Activated T-helper 2 cell treated with anti-CD3 and anti-CD28 coated beads, Interferon-gamma antibody, Interleukin-2, Interleukin-4, amounts not matched to agents 10 μg/mL and 5 μg/mL and 100 μg/mL, durations not matched to agents 14 hours and 24 hours and 36 hours (primary cell): Measurements from ENCODE around the gene CREB3. TPM values are rescaled to one million over a fixed set of nuclear protein-coding genes. Genes with fewer than 3 reads are reported as not detected.

Experiments used
- DNase-seq: peaks from one replicate; pipeline ENCODE4 v3.0.0; 2021; ENCODE audit warnings: low spot score
- H3K27ac Mint-ChIP-seq: one replicate; pipeline ENCODE4 v1.8.0; 2021; ENCODE audit warnings: mixed read lengths
- H3K27me3 Mint-ChIP-seq: one replicate; pipeline ENCODE4 v1.8.0; 2021; ENCODE audit warnings: low read depth, mixed read lengths
- H3K36me3 Mint-ChIP-seq: one replicate; pipeline ENCODE4 v1.8.0; 2021; ENCODE audit warnings: low read depth, mixed read lengths
- H3K4me1 Mint-ChIP-seq: one replicate; pipeline ENCODE4 v1.8.0; 2021; ENCODE audit warnings: low read depth, mixed read lengths
- H3K4me3 Mint-ChIP-seq: one replicate; pipeline ENCODE4 v1.8.0; 2021; ENCODE audit warnings: low read depth, mild to moderate bottlenecking, moderate library complexity, mixed read lengths
- H3K9me3 Mint-ChIP-seq: one replicate; pipeline ENCODE4 v1.8.0; 2021; ENCODE audit warnings: mixed read lengths
- intact Hi-C: fragments of 100-400 bp; cut with micrococcal nuclease; formaldehyde crosslinking; loops from one replicate; pipeline ENCODE4 v1.15.1; 2023
- total RNA-seq: library from RNA; stranded (reverse); gene quantifications from 2 replicates; pipeline ENCODE4 v1.2.3, GENCODE V29; 2022

The CREB3 gene
- total RNA-seq, 1 donor from 2014 or later: 34.5 TPM

GRCh38 chr9:35778496-35778895 is 46.0 kb downstream of the CREB3 start:
- H3K27ac Mint-ChIP-seq: no peak overlapping the region
- H3K4me1 Mint-ChIP-seq: peaks cover 11% of the 10 kb centered on the region
- no peaks in the 10 kb centered on the region for H3K9me3 Mint-ChIP-seq
- H3K27me3 Mint-ChIP-seq: no peaks in the 10 kb centered on the region
- H3K4me3 Mint-ChIP-seq: no peak overlapping the region
- H3K36me3 Mint-ChIP-seq: peaks cover 18% of the 10 kb centered on the region
- intact Hi-C loops: no loop called here
- DNase-seq: no peak

GRCh38 chr9:35781066-35781465 is 48.6 kb downstream of the CREB3 start:
- H3K4me1 Mint-ChIP-seq: peaks cover 1% of the 10 kb centered on the region
- intact Hi-C loops: no loop called here
- no peak overlapping the region for H3K4me3 Mint-ChIP-seq
- no peak for DNase-seq
- no peaks in the 10 kb centered on the region for H3K27me3 Mint-ChIP-seq
- no peaks in the 10 kb centered on the region for H3K9me3 Mint-ChIP-seq
- no peak overlapping the region for H3K27ac Mint-ChIP-seq
- peaks cover 31% of the 10 kb centered on the region for H3K36me3 Mint-ChIP-seq

- Mint-ChIP-seq H3K27ac (no peak overlapping the region), H3K4me1 (no peaks in the 10 kb centered on the region), H3K27me3 (no peaks in the 10 kb centered on the region), H3K4me3 (no peak overlapping the region), H3K36me3 (peaks cover 41% of the 10 kb centered on the region), H3K9me3 (no peaks in the 10 kb centered on the region)
- DNase-seq: no peak
- intact Hi-C loops: no loop called here
Measured at GRCh38 chr9:35783418-35783817, 51.0 kb downstream of the CREB3 start.

Other genes starting within 250 kb of the CREB3 start
- 5.9 and 6.7 TPM in 2 replicates for gene RUSC2, start 242.6 kb upstream of the CREB3 start, total RNA-seq
- 44.5 and 48.0 TPM in 2 replicates for gene TESK1, start 127.4 kb upstream of the CREB3 start, total RNA-seq
- 11.3 and 11.4 TPM in 2 replicates for gene CD72, start 114.3 kb upstream of the CREB3 start, total RNA-seq
- 90.2 and 92.1 TPM in 2 replicates for gene SIT1, start 81.7 kb upstream of the CREB3 start, total RNA-seq
- gene RMRP, start 74.6 kb upstream of the CREB3 start, total RNA-seq: 5,290 and 6,583 TPM in 2 replicates
- gene CCDC107, start 74.4 kb upstream of the CREB3 start, total RNA-seq: 23.0 TPM in 2 replicates
- gene ARHGEF39, start 67.5 kb upstream of the CREB3 start, total RNA-seq: 11.1 and 12.3 TPM in 2 replicates
- 0.89 and 1.2 TPM in 2 replicates for gene CA9, start 58.7 kb upstream of the CREB3 start, total RNA-seq
- 4.1 and 4.6 TPM in 2 replicates for gene TPM2, start 42.7 kb upstream of the CREB3 start, total RNA-seq
- gene TLN1, start 471 bp upstream of the CREB3 start, total RNA-seq: 253 and 267 TPM in 2 replicates
- 54.0 and 57.0 TPM in 2 replicates for gene GBA2, start 16.6 kb downstream of the CREB3 start, total RNA-seq
- 17.0 and 17.1 TPM in 2 replicates for gene RGP1, start 16.6 kb downstream of the CREB3 start, total RNA-seq
- 0.37 and 0.41 TPM in 2 replicates for gene MSMP, start 21.6 kb downstream of the CREB3 start, total RNA-seq
- gene NPR2, start 58.9 kb downstream of the CREB3 start, total RNA-seq: 10.4 and 12.0 TPM in 2 replicates
- 0.82 and 1.5 TPM in 2 replicates for gene SPAG8, start 79.6 kb downstream of the CREB3 start, total RNA-seq
- gene HINT2, start 82.4 kb downstream of the CREB3 start, total RNA-seq: 49.4 and 49.7 TPM in 2 replicates
- gene FAM221B, start 96.1 kb downstream of the CREB3 start, total RNA-seq: not detected in 2 replicates
- 3.0 and 3.4 TPM in 2 replicates for gene TMEM8B, start 96.6 kb downstream of the CREB3 start, total RNA-seq
- not detected in 2 replicates for gene OR13J1, start 137.7 kb downstream of the CREB3 start, total RNA-seq
- gene HRCT1, start 173.5 kb downstream of the CREB3 start, total RNA-seq: not detected in 2 replicates
- not detected in 2 replicates for gene SPAAR, start 176.8 kb downstream of the CREB3 start, total RNA-seq
- gene OR2S2, start 225.5 kb downstream of the CREB3 start, total RNA-seq: not detected in 2 replicates